Transverse colon (tissue), 4 donors: Measurements from ENCODE around the gene DIPK1A. TPM values are rescaled to one million over a fixed set of nuclear protein-coding genes. Genes with fewer than 3 reads are reported as not detected.
"Not testable (repeated sequence)": the region's sequence is repeated elsewhere in the genome, so short reads cannot be mapped to it uniquely, and the experiment has no call there.

Source experiments
- DNase-seq: peaks from one replicate; pipeline ENCODE4 v3.0.0-alpha.2; 2019
- H3K27ac ChIP-seq, 4 donors: fragments of 200-600 bp; sonication (generic); 2 replicates each; pipeline ENCODE4 v1.5.1; 2016 to 2018; ENCODE audit warnings: inconsistent platforms in 4 of 4
- H3K27me3 ChIP-seq: fragments of 200-600 bp; sonication (generic); 2 replicates; pipeline ENCODE4 v1.5.1; 2017; ENCODE audit warnings: inconsistent platforms
- H3K36me3 ChIP-seq, 4 donors: fragments of 200-600 bp; sonication (generic); 2 replicates each; pipeline ENCODE4 v1.5.1; 2017 to 2019; ENCODE audit warnings: inconsistent platforms in 4 of 4
- H3K4me1 ChIP-seq, 4 donors: fragments of 200-600 bp; sonication (generic); 2 replicates each; pipeline ENCODE4 v1.5.1; 2017 to 2020; ENCODE audit warnings: inconsistent platforms in 4 of 4
- H3K4me3 ChIP-seq, 4 donors: fragments of 200-600 bp; sonication (generic); 1 replicate in 1 of 4; 2 replicates in 3 of 4; pipeline versions ENCODE4 v1.5.1 to v1.6.1; 2017 to 2019; ENCODE audit warnings: inconsistent platforms in 4 of 4
- H3K9me3 ChIP-seq, 2 donors: fragments of 200-600 bp; sonication (generic); 2 replicates each; pipeline ENCODE4 v1.5.1; 2017 to 2019; ENCODE audit warnings: inconsistent platforms in 2 of 2
- CTCF ChIP-seq, 5 experiments: fragments of 200-600 bp in 3 of 5; fragments of 450-650 bp in 2 of 5; sonication (generic) in 3 of 5; IDR thresholded peaks; 1 replicate in 2 of 5; 2 replicates in 3 of 5; pipeline ENCODE4 v1.5.1; 2016 to 2017; ENCODE audit warnings: antibody characterized with exemption in 5 of 5, inconsistent platforms in 3 of 5, mild to moderate bottlenecking in 2 of 5, moderate library complexity in 1 of 5
- EP300 ChIP-seq: sonication (generic); formaldehyde crosslinking; IDR thresholded peaks from one replicate; pipeline ENCODE4 v1.6.1; 2017; ENCODE audit warnings: antibody characterized with exemption, low read depth
- POLR2A ChIP-seq: fragments of 450-650 bp; IDR thresholded peaks from one replicate; pipeline ENCODE4 v1.6.1; 2016; ENCODE audit warnings: antibody characterized with exemption, mild to moderate bottlenecking, moderate library complexity
- POLR2AphosphoS5 ChIP-seq, 3 donors: sonication (generic); formaldehyde crosslinking; IDR thresholded peaks; one replicate each; pipeline ENCODE4 v1.6.1; 2016; ENCODE audit warnings: antibody characterized with exemption in 3 of 3
- WGBS, 2 donors: methylation state at CpG; one replicate each; pipeline ENCODE4 v1.1.5; 2018; ENCODE audit warnings: low coverage in 1 of 2; 5-methylcytosine and 5-hydroxymethylcytosine counted together
- in situ Hi-C, 4 donors: fragments of 200-750 bp; cut with MboI; loops; one replicate each; pipeline versions ENCODE4 v1.15.0 to v1.15.1; 2017; ENCODE audit warnings: low sequenced_read_pairs in 3 of 4, low pct_ligation_motif_present in 1 of 4, low pct_unique_long_range_greater_than_20kb in 1 of 4
- intact Hi-C: fragments of 100-400 bp; cut with DNase I; formaldehyde crosslinking; loops from one replicate; pipeline ENCODE4 v1.15.1; 2023; ENCODE audit warnings: low total_unique reads
- total RNA-seq, 4 donors: library from RNA; depleted of rRNA; stranded (reverse); fragments of >200 nt; gene quantifications; one replicate each; pipeline ENCODE4 v1.1.0, GENCODE V29; 2016

The DIPK1A gene
- total RNA-seq, 4 donors from 2014 or later = 6.0 to 17.9 (median 11.2) TPM

- intact Hi-C loops = no loop called here
- in situ Hi-C loops = no loop called here
- Histone ChIP-seq H3K4me1 (peaks cover 0 to 20% (median 0%) of the 10 kb centered on the region in 4 donors), H3K27ac (peak overlapping the region in 3 of 4 donors; percentile 6 to 9 (median 8)), H3K4me3 (no peak overlapping the region), H3K27me3 (no peaks in the 10 kb centered on the region), H3K9me3 (no peaks in the 10 kb centered on the region), H3K36me3 (no peaks in the 10 kb centered on the region)
- no peak for DNase-seq
- WGBS, 2 donors = 63 to 64% methylated on average over 1 of the region's 1 CpG
- no peak for TF ChIP-seq POLR2A
- no peak for TF ChIP-seq POLR2AphosphoS5 (IDR thresholded peaks at IDR 0.05)
- TF ChIP-seq EP300 = no peak
- no peak for TF ChIP-seq CTCF (IDR thresholded peaks at IDR 0.05)
Measured at GRCh38 chr1:92972409-92973129, 11.3 kb upstream of the DIPK1A start.

GRCh38 chr1:92971932-92972331 lies 10.7 kb upstream of the DIPK1A start:
- H3K36me3 ChIP-seq, H3K9me3 ChIP-seq, DNase-seq, intact Hi-C loops, in situ Hi-C loops, H3K27me3 ChIP-seq, H3K4me3 ChIP-seq, H3K27ac ChIP-seq: not testable (repeated sequence)
- peaks cover 0 to 20% (median 0%) of the 10 kb centered on the region in 4 donors for H3K4me1 ChIP-seq
- WGBS, 2 donors = 76 to 94% methylated on average over 3 to 6 of the region's 6 CpGs

DNA sequence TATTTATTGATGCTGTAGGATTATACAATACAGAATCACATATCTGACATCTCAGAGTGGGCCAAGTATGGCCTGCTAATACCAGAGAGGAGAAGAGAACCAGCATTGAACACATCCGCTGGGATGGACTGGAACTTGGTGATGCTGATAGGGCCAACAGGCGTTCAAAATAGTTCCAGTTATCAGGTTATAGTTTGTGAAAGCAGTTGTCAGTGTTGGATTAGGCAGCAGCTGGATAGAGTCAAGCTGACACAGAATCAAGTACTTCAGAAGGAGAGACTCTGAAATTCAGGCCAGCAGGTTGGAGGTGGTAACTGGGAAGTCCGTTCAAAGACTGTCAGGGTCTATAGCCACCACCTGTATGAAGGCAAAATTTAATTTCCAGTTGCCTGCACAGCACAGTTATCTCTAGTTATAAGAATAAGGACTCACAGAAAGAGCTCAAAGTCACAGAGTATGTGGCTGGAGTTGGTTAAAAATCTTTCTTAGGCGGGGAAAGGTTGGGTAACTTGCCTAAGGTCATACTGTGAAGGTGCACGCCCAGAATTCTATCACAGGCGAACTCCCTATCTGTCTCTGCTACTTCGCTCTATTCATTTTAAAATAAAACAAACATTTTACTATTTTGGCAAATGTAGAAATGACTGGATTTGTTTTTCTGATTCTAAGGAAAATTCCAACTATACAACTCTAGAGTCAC lies 9.9 kb upstream of the DIPK1A start:
- WGBS, 2 donors = 92 to 98% methylated on average over 5 to 7 of the region's 7 CpGs
- H3K27ac ChIP-seq = no peak overlapping the region

GRCh38 chr1:92969517-92969916 lies 8.3 kb upstream of the DIPK1A start:
- TF ChIP-seq POLR2AphosphoS5 (IDR thresholded peaks at IDR 0.05) (no peak), CTCF (IDR thresholded peaks at IDR 0.05) (no peak), POLR2A (no peak), EP300 (no peak)
- no peak for DNase-seq
- Histone ChIP-seq H3K27ac (no peak overlapping the region), H3K4me1 (peaks cover 0 to 20% (median 0%) of the 10 kb centered on the region in 4 donors), H3K36me3 (no peaks in the 10 kb centered on the region), H3K27me3 (no peaks in the 10 kb centered on the region), H3K9me3 (no peaks in the 10 kb centered on the region), H3K4me3 (no peak overlapping the region)
- in situ Hi-C loops = no loop called here
- 79 to 87% methylated on average over 3 of the region's 3 CpGs for WGBS, 2 donors
- intact Hi-C loops = loop anchor here (10.0 kb wide), 1 partner anchor 115 kb away; no protein-coding TSS in a partner anchor

More for the DNA sequence above, 9.9 kb upstream of the DIPK1A start:
- intact Hi-C loops = no loop called here
- in situ Hi-C loops = no loop called here
- Histone ChIP-seq H3K9me3 (no peaks in the 10 kb centered on the region), H3K27me3 (no peaks in the 10 kb centered on the region), H3K4me3 (no peak overlapping the region), H3K36me3 (no peaks in the 10 kb centered on the region), H3K4me1 (peaks cover 0 to 20% (median 0%) of the 10 kb centered on the region in 4 donors)
- TF ChIP-seq POLR2AphosphoS5 (IDR thresholded peaks at IDR 0.05) = no peak
- no peak for DNase-seq
